Measurements from ENCODE around the gene ICA1.

DNA sequence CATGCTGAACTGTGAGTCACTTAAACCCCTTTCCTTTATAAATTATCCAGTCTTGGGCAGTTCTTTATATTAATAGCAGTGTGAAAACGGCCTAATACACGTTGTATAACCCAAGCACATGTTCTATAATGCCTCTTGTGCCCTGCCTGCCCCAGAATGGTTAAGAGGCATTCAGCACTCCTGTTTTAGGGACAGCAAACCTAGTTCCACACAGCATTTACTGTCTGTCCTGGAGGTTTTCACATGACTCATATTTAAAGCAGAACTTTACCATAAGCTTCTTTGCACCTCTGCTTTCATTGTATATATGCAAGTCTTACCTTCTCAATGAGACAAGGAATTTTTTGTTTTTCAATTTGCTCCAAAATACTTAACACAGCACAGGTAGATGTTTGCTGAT is 144.8 kb downstream of the ICA1 start:
- TF ChIP-seq, protein P1, sequence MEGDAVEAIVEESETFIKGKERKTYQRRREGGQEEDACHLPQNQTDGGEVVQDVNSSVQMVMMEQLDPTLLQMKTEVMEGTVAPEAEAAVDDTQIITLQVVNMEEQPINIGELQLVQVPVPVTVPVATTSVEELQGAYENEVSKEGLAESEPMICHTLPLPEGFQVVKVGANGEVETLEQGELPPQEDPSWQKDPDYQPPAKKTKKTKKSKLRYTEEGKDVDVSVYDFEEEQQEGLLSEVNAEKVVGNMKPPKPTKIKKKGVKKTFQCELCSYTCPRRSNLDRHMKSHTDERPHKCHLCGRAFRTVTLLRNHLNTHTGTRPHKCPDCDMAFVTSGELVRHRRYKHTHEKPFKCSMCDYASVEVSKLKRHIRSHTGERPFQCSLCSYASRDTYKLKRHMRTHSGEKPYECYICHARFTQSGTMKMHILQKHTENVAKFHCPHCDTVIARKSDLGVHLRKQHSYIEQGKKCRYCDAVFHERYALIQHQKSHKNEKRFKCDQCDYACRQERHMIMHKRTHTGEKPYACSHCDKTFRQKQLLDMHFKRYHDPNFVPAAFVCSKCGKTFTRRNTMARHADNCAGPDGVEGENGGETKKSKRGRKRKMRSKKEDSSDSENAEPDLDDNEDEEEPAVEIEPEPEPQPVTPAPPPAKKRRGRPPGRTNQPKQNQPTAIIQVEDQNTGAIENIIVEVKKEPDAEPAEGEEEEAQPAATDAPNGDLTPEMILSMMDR (conservative IDR thresholded peaks at IDR 0.05; ENCODE audit: low read length): no peak
- TF ChIP-seq EZH2phosphoT487 (IDR thresholded peaks at IDR 0.05; ENCODE audit: borderline replicate concordance): no peak
